ENCODE measurements around the gene TMEM63A.
A peak's percentile ranks its signal among the peaks of the same experiment; 100 is the strongest.
"Not testable (repeated sequence)": the region's sequence is repeated elsewhere in the genome, so short reads cannot be mapped to it uniquely, and the experiment has no call there.

TMEM63A gene

DNA sequence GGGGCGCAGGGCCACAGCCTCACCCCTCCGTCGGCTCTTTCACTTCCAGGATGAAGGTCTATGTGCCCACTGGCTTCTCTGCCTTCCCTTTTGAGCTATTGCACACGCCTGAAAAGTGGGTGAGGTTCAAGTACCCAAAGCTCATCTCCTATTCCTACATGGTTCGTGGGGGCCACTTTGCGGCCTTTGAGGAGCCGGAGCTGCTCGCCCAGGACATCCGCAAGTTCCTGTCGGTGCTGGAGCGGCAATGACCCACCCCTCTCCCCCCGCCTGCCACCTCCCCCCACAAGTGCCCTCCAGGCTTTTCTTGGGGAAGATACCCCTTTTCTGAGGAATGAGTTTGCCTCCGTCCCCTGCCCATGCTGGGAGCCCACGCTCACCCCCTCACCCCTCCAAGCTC is 37.1 kb downstream of the TMEM63A start:
- DNase-seq (ENCODE audit: low read depth) = no peak

DNA sequence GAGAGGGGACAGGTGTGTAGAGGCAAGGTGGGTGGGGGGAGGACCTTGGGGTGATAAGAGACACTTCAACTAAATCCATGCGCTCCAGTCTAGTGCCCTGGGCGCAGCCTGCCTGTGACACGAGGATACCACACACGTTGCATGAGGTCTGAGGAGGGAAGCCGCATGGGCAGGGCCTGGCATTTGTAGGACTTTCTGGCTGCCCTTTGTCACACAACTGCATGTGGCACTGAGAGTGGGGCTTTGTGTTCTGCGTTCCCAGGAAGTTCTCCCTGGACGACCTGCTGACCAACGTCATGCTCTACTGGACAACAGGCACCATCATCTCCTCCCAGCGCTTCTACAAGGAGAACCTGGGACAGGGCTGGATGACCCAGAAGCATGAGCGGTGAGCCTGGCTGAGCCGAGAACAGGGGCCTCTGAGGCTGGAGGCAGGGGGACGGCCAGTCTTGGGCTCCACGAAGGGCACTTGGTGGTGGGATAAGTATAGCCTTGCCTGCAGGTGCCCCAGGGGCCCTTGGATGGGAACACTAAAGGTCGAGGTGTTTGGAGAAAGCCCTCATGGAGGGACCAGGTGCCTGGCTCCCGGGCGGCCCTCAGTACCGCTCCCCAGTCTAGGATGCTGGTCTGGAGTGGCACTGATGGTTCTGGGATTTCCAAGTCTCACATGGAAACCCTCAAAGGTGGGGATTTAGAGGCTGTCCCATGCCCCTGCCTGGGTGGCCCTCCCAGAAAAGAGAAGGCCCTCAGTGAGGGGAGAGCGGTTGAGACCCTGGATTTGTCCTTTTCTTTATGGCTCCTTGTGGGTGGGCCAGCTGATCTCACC is 37.7 kb downstream of the TMEM63A start:
- DNase-seq (ENCODE audit: low read depth) = no peak

DNA sequence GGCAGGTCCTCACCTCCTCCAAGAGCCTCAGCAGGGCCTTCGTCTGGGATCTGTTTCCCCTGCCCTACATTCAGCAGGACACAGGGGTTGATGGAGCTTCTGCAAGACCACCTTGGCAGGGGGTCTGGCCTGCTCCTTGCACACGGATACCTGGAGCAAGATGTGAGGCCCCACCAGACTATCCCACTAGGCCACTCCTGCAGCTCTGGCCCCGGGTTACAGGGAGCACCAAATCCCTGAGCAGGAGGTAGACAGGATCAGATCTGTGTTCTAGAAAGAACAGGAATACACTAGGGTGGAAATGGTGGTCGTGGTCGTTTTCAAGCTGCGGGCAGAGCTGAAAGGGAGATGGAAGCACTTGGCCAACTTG is 38.8 kb downstream of the TMEM63A start:
- no peak for DNase-seq (ENCODE audit: low read depth)

DNA sequence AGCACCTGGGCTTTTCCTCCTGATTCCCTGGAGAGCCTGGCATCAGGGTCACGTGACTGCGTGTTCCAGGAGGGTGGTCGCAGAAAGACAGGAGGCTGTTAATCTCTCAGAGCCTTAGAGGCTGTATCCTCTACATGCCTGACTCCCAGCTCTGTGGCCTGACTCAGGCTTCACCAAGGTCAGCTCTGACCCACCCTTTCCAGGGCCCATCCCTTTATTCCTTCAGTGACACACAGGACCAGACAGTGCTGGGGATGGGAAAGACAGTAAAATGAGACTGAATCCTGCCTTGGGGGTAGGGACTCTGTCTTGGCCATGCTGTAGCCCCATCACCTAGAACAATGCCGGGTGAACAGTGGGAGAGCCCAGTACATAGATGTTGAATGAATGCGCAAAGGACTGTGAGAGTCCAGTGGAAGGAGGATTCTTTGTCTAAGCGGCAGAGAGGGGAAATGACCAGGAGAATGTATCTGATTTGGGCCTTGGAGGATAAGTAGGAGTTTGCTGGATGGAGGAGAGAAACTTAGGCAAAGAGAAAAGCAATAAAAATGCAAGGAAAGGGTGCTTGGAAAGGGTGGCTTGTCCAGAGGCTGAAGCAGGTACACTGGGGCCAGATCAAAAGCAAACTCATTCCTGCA is 39.3 kb downstream of the TMEM63A start:
- no peak for DNase-seq (ENCODE audit: low read depth)

DNA sequence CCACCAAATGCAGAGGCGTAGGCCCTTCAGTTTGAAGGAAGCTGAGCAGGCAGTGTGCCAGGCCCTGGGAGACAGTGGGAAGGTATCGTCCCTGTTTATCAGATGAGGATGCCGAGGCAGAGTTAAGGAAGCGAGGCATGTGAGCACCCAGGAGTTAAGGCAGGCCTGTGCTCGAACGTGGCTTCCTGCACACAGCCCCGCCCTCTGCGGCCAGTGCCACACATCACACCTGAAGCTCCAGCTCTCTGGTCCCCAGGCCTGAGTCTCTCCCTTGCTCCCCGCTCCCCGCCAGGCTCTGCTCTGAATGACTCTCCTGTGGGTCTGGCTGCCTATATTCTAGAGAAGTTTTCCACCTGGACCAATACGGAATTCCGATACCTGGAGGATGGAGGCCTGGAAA is 40.1 kb downstream of the TMEM63A start:
- no peak for DNase-seq (ENCODE audit: low read depth)

DNA sequence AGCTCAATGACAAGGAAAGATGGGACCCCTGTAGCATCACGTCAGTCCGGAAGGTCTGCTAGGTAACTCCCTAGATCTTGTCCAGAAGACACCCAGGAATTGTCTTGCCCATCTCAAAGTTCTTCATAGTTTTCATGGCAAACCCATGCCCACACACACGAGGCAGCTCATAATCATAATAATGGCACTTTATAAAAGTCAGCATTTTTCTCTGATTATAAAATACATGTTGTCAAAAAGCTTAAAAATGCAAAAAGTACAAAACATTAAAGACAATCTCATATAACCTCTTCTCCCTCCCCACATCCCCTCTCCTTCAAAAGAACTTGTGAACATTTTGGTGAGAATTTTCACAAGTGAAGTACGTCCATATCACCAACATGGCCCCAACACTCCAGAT is 41.5 kb downstream of the TMEM63A start:
- no peak for DNase-seq (ENCODE audit: low read depth)

DNA sequence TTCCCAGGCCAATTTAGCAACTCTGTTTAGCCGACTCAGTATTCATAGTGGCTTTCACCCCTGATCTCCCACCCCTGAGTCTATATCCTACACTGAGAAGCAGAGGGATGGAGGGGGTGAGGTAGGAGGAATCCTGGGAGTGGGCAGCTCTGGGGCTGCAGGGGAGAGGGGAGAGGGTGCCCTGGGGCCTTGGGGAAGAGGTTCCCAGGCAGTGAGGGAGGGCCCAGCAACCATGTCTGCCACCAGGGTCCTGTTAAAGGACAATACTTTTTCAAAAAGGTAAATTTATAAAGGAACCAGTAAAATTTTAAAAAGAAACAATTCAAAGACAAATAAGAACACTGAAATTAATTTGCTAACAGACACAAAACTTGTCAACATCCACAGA is 42.0 kb downstream of the TMEM63A start:
- no peak for DNase-seq (ENCODE audit: low read depth)

DNA sequence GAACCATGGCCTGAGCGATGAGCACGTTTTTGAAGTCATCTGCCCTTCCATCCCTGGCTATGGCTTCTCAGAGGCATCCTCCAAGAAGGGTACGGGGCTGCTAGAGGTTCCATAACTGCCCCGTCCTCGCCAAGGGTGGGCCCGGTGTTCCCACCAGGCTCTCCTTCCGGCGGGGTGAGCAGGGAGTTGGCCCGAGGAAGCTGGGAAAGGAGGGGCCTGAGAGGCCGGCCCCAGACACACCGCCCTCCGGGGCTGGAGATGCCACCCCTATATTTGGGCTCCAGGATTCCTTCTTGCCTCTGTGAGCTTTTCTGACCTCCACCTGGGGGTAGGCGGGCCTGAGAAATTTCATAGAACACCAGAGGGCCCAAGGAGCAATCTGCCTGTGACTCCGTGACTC is 43.4 kb downstream of the TMEM63A start:
- no peak for DNase-seq (ENCODE audit: low read depth)

DNA sequence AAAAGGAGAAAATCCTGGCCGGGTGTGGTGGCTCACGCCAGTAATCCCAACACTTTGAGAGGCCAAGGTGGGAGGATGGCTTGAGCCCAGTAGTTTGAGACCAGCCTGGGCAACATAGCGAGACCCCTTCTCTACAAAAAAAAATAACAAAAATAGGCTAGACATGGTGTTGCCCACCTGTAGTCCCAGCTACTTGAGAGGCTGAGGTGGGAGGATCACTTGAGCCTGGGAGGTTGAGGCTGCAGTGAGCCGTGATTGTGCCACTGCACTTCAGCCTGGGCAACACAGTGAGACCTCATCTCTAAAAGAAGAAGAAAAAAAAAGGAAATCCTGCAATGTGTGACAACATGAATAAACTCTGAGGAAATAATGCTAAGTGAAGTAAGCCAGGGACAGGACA is 45.9 kb downstream of the TMEM63A start:
- not testable (repeated sequence) for DNase-seq (ENCODE audit: low read depth)

DNA sequence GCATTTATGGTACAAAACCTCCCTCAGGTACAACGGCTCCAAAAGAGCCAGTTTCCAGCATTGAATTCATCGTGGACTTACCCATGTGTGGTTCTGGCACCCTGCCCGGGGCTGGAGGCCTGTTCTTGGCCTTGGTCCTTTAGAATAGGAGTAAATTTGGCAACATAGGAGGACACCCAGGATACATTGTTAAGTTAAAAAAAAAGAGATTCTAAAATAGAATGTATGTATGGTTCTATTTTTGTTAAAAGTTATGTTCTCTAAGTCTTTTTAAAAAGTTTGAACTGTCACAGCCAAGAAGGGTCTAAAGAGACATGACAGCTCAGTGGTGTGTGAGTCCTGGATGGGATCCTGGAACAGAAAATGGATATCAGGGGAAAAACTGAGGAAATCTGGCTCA is 46.3 kb downstream of the TMEM63A start:
- no peak for DNase-seq (ENCODE audit: low read depth)

DNA sequence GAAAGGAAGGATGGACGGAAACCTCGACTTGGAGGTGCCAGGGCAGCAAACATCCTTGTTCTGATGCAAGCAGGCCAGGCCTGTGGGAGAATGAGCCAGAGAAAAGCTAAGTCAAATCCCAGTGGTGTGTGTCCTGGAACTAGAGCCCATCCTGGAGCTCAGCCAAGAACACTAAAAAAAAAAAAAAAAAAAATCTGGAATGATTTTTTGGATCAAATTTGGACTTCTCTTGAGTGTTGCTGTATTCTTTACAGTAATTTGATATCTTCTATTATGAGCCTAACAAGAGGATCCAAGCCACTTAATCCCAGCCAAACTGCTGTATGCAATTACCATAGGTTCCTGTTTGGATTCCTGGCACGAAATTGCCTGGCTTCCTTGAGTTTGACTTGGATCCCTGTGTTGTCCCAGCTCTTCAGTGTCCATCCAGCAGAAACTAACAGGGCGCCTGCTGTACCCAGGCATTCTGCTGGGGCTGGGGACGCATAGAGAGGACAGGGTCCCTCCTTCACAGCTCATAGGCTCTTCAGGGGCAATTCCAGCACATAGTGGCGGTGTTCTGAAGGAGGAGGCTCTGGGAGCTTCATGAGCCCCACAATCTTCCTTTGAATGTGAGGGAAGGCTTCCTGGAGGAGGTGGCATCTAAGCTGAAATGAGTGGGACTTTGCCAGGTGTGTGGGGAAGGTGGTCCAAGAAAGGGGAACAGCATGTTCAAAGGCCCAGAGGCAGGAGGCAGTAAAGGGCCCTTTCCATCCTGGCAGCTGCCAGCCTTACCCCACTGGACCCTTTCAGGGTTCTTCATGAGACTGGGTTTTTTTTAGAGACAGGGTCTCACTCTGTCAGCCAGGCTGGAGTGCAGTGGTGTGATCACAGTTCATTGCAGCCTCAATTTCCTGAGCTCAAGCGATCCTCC is 47.5 kb downstream of the TMEM63A start:
- DNase-seq (ENCODE audit: low read depth) = peak; percentile 83

DNA sequence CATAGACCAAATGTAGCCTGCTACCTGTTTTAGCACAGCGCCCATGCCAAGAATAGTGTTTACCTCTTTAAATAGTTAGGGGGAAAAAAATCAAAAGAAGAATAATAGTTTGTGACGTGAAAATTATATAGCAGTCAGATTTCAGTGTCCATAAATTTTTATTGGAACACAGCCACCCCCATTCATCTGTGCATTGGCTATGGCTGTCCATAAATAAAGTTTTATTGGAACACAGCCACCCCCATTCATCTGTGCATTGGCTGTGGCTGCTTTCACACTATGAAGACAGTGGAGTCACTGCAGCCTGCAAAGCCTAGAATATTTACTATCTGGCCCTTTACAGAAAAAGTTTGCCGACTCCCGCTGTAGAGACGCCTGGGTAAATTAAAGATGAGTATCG is 51.3 kb downstream of the TMEM63A start:
- DNase-seq (ENCODE audit: low read depth) = no peak

DNA sequence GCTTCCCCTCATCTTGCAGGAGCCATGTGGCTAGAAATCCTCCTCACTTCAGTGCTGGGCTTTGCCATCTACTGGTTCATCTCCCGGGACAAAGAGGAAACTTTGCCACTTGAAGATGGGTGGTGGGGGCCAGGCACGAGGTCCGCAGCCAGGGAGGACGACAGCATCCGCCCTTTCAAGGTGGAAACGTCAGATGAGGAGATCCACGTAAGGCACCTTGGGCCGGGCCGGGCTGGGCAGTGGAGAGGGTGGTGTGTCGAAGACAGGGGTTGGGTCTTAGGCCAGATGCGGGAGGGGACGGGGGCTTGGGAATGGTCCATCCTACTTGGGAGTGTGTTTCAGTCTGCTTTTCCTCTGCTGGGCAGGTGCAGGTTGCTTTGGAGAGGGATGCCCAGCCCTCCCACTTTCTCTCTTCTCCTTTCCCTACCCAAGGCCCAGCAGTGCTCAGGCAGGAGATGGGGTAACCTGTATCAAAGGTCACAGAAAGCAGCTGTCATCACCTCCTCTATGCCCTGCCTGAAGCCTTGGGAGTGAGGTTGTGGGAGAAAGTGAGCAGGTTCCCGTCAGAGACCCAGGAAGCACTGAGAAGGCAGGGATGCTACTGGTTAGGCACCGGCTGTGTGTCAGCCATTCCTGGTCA is 53.4 kb downstream of the TMEM63A start:
- DNase-seq (ENCODE audit: low read depth) = no peak

DNA sequence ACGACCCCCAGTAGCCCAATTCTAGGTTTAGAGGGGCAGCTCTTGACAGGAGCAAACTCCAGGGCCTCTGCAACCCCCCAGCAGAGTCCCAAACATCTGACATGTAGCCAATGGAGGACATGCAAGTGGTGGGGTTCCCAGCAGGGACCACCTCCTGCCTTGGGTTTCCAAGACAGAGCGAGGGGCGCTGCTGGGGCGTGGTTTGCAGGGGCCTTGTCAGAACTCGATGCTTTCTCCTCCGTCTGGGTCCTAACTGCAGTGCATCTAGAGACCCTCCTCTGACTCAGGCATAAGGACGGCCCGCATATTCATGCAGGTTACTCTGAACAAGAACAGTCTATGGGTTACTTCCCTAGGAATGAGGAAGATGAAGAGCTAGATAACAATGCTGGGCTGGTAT is 55.1 kb downstream of the TMEM63A start:
- no peak for DNase-seq (ENCODE audit: low read depth)

DNA sequence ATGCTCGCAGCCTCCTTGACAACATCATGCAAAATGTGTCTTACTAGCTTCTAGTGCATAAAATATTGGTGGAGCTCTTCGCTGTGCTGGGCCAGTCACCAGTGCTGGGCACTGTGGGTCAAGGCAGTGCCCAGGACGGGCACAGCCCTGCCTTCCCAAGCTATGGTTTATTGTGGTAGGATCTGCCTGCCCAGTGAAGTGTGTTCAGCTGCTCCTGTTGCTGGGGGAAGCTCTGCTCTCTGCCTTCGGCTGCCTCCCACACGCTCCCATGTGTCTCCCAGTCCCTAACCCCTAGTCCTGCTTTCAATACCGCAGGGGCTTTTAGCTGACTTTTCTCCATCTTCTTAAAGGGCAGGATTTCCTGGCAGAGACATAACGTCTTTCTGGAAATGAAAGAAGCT is 56.6 kb downstream of the TMEM63A start:
- DNase-seq (ENCODE audit: low read depth) = no peak

DNA sequence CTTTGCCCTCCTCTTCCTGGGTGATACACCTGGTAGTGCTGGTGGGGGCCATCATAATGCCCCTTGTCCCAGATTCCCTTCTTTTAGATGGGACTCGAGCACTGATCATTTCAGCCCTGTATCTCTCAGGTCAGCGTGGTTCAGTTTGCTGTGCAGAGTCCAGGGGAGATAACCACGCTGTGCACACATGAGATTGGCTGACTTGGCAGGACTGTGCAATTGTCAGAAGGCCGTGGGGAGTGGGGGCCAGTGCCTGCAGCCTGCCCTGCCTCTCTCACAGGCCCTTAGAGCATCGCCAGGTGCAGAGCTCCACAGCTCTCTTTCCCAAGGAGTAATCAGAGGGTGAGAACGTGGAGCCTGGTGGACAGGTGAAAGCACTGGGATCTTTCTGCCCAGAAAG is 57.1 kb downstream of the TMEM63A start:
- DNase-seq (ENCODE audit: low read depth) = no peak

DNA sequence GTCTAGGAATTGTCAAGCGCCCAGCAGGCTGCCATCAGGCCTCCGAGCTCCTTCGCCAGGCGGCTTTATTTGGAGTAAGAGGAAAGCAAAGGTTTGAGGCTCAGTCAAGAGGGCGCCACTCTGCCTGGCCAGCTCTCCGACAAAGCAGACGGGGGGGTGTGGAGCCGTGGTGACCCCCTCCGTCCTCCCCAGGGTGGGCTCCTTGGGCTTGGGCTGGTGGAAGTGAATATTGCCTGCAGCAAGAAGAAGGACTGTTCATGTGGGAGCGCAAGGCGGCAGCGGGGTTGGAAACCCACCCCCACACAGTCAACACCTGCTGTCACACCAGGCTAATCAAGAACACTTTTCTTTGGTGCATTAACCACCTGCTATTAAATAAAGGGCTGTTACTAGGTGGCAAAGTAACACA is 57.6 kb downstream of the TMEM63A start:
- no peak for DNase-seq (ENCODE audit: low read depth)

DNA sequence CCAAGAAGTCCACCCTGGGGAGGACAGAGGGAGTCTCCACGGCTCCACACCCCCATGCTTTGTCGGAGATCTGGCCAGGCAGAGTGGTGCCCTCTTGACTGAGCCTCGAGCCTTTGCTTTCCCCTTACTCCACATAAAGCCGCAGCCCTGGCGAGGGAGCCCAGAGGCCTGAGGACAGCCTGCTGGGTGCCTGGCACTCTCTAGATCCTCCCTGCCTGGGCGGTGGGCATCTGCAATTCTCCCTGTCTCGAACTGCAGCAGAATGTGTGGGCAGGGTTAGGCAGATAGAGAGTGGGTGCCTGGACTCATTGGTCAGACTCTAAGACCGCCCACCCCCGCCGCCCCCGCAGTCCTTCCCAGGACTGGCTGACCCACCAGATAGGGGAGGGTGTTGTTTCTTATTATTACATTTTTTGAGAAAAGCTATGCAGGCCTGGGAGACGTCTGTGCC is 58.3 kb downstream of the TMEM63A start:
- DNase-seq (ENCODE audit: low read depth) = no peak

DNA sequence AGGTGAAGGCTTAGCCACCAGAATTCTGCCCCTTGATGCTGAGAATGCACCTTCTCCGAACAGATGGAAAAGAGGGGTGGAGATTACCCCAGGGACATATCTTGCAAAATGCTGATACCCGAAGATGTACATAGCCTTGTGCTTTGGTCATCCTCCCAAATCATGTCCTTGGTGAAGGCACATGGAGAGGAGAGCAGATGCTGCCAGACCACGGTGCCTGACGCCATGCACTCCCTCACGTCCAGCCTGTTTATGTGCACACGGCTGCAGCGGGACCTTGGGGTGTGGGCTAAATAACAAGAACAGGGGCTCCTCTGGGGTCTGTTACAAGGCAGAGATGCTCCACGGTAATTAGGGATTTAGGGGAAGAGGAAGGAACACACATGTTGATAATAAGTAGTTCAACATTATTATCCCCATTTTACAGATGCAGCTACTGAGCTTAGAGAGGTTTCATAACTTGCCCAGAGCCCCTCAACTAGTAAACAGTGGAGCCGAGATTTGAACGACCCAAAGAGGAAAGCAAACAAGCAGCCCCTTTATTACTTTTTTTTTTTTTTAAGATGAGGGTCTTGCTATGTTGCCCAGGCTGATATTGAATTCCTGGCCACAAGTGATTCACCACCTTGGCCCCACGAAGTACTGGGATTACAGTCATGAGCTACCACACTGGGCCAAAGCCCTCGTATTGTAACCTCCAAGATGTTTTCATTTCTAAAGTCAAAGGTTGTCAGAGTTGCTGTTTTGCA is 59.4 kb downstream of the TMEM63A start:
- no peak for DNase-seq (ENCODE audit: low read depth)

DNA sequence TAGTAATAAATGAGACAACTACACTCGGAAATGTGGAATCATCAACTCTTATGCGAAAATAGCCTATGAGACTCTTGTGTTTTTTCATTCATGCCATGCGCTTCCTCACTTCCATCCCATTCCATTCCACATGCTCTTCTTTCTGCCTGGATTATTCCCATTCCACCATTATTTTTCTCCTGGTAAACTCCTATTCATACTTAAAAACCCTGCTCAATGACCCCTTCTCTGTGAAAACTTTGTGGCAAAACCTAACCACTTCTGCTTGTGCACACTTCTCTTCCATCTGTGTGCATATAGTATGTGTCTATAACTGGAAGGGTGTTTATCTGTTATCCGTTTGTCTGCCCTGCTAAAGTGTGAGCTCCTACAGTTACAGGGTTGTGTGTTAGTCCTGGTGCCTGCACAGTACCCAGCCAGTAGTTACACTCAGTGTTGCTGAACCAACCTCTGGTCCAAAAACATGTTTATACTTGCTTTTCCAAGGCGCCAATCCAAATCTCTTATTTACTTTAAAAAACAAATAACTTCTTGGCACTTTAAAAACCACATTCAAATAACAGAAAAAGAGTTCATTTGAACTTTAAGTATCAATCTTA is 61.6 kb downstream of the TMEM63A start:
- DNase-seq (ENCODE audit: low read depth) = no peak

All from GM04504 (cell line).